Measurements from ENCODE around the gene KDM5B.

The KDM5B gene

DNA sequence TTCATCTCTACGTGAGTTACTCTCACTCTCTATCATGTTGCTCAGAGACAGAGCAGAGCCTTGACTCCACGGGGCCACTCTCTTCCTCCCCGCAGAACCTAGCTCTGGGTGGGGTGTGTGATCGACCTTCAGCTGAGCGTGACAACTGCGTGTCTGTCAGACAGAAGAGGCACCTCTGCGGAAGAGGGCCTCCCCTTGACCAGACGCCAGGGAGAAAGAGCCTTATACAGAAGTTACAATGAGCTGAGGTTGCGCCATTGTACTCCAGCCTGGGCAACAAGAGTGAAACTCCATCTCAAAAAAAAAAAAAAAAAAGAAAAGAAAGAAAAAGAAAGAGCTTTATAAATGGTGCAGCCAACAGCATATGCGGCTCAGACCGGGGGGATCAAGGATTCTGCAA is 120.9 kb downstream of the KDM5B start:
- Histone ChIP-seq H3K36me3 (ENCODE audit: control insufficient read depth, insufficient read depth, low read length) (no peaks in the 10 kb centered on the region), H3K9me3 (ENCODE audit: control insufficient read depth, low read length) (no peaks in the 10 kb centered on the region), H3K4me1 (ENCODE audit: control insufficient read depth, insufficient read depth, low read length) (no peaks in the 10 kb centered on the region), H3K9ac (ENCODE audit: low read length) (no peak overlapping the region), H3K27me3 (ENCODE audit: control insufficient read depth, insufficient read depth, low read length) (peaks cover 6% of the 10 kb centered on the region), H3K4me3 (ENCODE audit: low read length) (no peak overlapping the region)

DNA sequence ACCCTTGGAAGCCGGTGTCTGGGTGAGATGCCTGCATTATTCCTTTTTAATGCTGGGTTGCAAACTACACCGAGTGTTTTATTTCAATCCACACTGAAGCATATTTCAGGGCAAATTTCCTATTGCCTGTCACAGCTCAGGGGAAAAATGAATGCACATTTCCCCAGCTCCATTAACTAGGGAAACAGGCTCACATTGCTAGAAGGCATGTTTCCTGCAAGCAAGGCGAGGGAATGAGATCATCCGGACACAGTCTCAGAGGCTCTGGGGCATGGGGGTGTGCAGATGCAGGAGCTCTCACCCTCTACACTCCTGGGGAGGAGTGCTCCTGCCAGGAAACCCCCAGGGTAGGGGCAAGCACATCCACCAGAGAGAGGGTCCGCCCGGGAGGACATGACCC is 122.6 kb downstream of the KDM5B start:
- no peaks in the 10 kb centered on the region for H3K4me1 ChIP-seq (ENCODE audit: control insufficient read depth, insufficient read depth, low read length)
- no peaks in the 10 kb centered on the region for H3K36me3 ChIP-seq (ENCODE audit: control insufficient read depth, insufficient read depth, low read length)
- no peaks in the 10 kb centered on the region for H3K9me3 ChIP-seq (ENCODE audit: control insufficient read depth, low read length)
- no peak overlapping the region for H3K4me3 ChIP-seq (ENCODE audit: low read length)
- H3K27me3 ChIP-seq (ENCODE audit: control insufficient read depth, insufficient read depth, low read length): peaks cover 22% of the 10 kb centered on the region
- no peak overlapping the region for H3K9ac ChIP-seq (ENCODE audit: low read length)

GRCh38 chr1:202684716-202685115 is 123.5 kb downstream of the KDM5B start:
- Histone ChIP-seq H3K36me3 (ENCODE audit: control insufficient read depth, insufficient read depth, low read length) (no peaks in the 10 kb centered on the region), H3K4me3 (ENCODE audit: low read length) (no peak overlapping the region), H3K9me3 (ENCODE audit: control insufficient read depth, low read length) (no peaks in the 10 kb centered on the region), H3K27me3 (ENCODE audit: control insufficient read depth, insufficient read depth, low read length) (peaks cover 24% of the 10 kb centered on the region), H3K4me1 (ENCODE audit: control insufficient read depth, insufficient read depth, low read length) (no peaks in the 10 kb centered on the region), H3K9ac (ENCODE audit: low read length) (no peak overlapping the region)

DNA sequence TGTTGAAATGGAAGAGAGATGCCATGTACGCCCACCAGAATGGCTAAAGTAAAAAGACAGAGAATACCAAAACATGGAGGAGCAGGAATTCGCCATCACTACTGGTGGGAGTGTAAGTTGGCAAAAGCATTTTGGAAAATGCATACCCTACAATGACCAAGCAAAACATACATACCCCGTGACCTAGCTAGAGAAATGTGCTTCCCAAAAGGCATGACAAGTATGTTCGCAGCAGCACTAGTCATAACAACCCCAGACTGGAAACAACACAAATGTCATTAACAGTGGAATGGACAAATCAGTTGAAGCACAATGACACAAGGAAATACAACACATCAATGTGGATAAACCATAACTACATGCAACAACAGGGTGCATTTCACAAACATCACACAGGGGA is 125.2 kb downstream of the KDM5B start:
- H3K4me3 ChIP-seq (ENCODE audit: low read length): no peak overlapping the region
- H3K27me3 ChIP-seq (ENCODE audit: control insufficient read depth, insufficient read depth, low read length): peaks cover 24% of the 10 kb centered on the region
- no peaks in the 10 kb centered on the region for H3K9me3 ChIP-seq (ENCODE audit: control insufficient read depth, low read length)
- H3K36me3 ChIP-seq (ENCODE audit: control insufficient read depth, insufficient read depth, low read length): no peaks in the 10 kb centered on the region
- no peak overlapping the region for H3K9ac ChIP-seq (ENCODE audit: low read length)
- H3K4me1 ChIP-seq (ENCODE audit: control insufficient read depth, insufficient read depth, low read length): no peaks in the 10 kb centered on the region

- peaks cover 24% of the 10 kb centered on the region for H3K27me3 ChIP-seq (ENCODE audit: control insufficient read depth, insufficient read depth, low read length)
- H3K36me3 ChIP-seq (ENCODE audit: control insufficient read depth, insufficient read depth, low read length): no peaks in the 10 kb centered on the region
- no peak overlapping the region for H3K9ac ChIP-seq (ENCODE audit: low read length)
- no peaks in the 10 kb centered on the region for H3K4me1 ChIP-seq (ENCODE audit: control insufficient read depth, insufficient read depth, low read length)
- H3K9me3 ChIP-seq (ENCODE audit: control insufficient read depth, low read length): no peaks in the 10 kb centered on the region
- H3K4me3 ChIP-seq (ENCODE audit: low read length): no peak overlapping the region
Observed at GRCh38 chr1:202682477-202682876, 125.7 kb downstream of the KDM5B start.

DNA sequence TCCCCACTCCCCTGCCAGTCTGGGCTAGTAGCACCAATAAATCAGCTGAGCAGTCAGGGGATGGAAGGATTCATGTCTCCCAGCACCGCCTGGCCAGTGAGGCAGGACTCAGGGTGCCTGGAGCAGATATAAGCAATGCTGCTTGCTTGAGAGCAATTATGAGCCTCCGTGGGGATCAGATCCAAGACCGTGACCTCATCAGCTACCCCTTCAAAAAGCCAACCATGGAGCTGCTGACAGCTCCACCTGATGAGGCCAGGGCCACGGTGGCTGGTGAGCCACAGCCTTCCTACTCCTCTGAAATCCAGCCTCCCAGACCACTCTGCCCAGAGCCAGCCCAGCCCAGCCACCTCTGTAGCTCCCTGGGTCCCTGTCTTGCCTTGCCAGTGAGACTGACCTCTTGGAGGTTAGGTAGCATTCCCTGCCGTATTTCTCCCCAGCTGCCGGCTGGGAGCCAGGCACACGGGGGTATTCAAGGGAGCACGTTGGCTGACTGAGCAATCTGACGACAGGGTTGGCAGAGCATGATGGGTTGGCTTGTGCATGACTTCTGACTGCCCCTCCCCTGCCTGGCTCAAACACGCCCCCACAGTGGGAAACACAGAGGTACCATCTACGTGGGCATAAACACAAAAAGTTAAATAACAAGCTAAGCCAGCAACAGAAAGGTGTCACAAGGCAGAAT is 126.3 kb downstream of the KDM5B start:
- no peaks in the 10 kb centered on the region for H3K4me1 ChIP-seq (ENCODE audit: control insufficient read depth, insufficient read depth, low read length)
- H3K36me3 ChIP-seq (ENCODE audit: control insufficient read depth, insufficient read depth, low read length): no peaks in the 10 kb centered on the region
- H3K9me3 ChIP-seq (ENCODE audit: control insufficient read depth, low read length): no peaks in the 10 kb centered on the region
- peaks cover 24% of the 10 kb centered on the region for H3K27me3 ChIP-seq (ENCODE audit: control insufficient read depth, insufficient read depth, low read length)
- H3K9ac ChIP-seq (ENCODE audit: low read length): no peak overlapping the region
- no peak overlapping the region for H3K4me3 ChIP-seq (ENCODE audit: low read length)

GRCh38 chr1:202680586-202681352 is 127.5 kb downstream of the KDM5B start:
- Histone ChIP-seq H3K9ac (ENCODE audit: low read length) (no peak overlapping the region), H3K36me3 (ENCODE audit: control insufficient read depth, insufficient read depth, low read length) (no peaks in the 10 kb centered on the region), H3K27me3 (ENCODE audit: control insufficient read depth, insufficient read depth, low read length) (peaks cover 24% of the 10 kb centered on the region), H3K4me3 (ENCODE audit: low read length) (no peak overlapping the region), H3K9me3 (ENCODE audit: control insufficient read depth, low read length) (no peaks in the 10 kb centered on the region), H3K4me1 (ENCODE audit: control insufficient read depth, insufficient read depth, low read length) (no peaks in the 10 kb centered on the region)

DNA sequence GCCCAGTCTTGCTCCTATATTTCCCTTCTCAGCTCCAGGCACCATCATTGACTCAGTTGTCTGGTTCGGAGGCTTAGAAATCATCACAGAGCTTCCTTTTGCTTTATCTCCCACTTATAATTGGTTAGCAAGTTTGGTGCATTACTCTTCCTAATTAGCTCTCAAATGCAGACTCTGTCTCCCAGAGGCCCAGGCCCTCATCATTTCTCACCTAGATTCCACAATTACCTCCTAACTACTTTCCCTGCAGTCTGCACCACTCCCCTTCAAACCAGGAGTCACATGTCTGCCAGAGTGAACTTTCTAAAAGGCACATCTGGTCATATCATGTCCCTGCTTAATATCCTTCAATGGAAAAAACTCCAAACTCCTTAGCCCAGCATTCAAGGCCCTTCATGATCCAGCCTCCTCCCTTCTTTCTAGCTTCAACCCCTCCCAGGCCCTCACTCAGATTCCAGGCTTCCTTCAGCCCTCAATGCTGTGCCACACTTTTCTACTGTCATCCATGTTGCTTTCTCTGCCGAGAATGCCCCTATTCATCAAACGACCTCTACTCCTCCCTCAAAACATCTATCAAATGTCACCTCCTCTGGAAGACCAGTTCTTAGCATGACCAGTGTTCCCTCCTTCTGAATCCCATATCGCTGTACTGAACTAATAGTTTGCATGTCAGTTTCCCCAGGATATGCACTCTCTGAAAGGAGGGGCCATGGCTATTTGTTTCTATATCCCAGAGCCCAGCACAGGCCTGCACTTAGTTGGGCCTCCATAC is 128.6 kb downstream of the KDM5B start:
- no peak overlapping the region for H3K9ac ChIP-seq (ENCODE audit: low read length)
- H3K27me3 ChIP-seq (ENCODE audit: control insufficient read depth, insufficient read depth, low read length): peaks cover 19% of the 10 kb centered on the region
- H3K9me3 ChIP-seq (ENCODE audit: control insufficient read depth, low read length): no peaks in the 10 kb centered on the region
- H3K4me3 ChIP-seq (ENCODE audit: low read length): no peak overlapping the region
- H3K4me1 ChIP-seq (ENCODE audit: control insufficient read depth, insufficient read depth, low read length): no peaks in the 10 kb centered on the region
- H3K36me3 ChIP-seq (ENCODE audit: control insufficient read depth, insufficient read depth, low read length): no peaks in the 10 kb centered on the region

GRCh38 chr1:202677433-202677832 is 130.8 kb downstream of the KDM5B start:
- Histone ChIP-seq H3K4me3 (ENCODE audit: low read length) (no peak overlapping the region), H3K9me3 (ENCODE audit: control insufficient read depth, low read length) (no peaks in the 10 kb centered on the region), H3K27me3 (ENCODE audit: control insufficient read depth, insufficient read depth, low read length) (peaks cover 18% of the 10 kb centered on the region), H3K36me3 (ENCODE audit: control insufficient read depth, insufficient read depth, low read length) (no peaks in the 10 kb centered on the region), H3K4me1 (ENCODE audit: control insufficient read depth, insufficient read depth, low read length) (no peaks in the 10 kb centered on the region), H3K9ac (ENCODE audit: low read length) (no peak overlapping the region)
